Body of pancreas (tissue), 4 donors: ENCODE results near the gene PHYHIPL.

Source experiments
- CTCF ChIP-seq, 7 experiments: fragments of 450-650 bp in 4 of 7; fragments of 200-600 bp in 3 of 7; sonication (generic) in 3 of 7; IDR thresholded peaks; one replicate each; pipeline ENCODE4 v1.5.1; 2016 to 2019; ENCODE audit warnings: antibody characterized with exemption in 7 of 7
- POLR2A ChIP-seq, 3 donors: fragments of 450-650 bp; IDR thresholded peaks; one replicate each; pipeline ENCODE4 v1.6.1; 2016; ENCODE audit warnings: antibody characterized with exemption in 3 of 3, mild to moderate bottlenecking in 2 of 3

GRCh38 chr10:59172567-59172966, 3.9 kb upstream of the PHYHIPL start:
- TF ChIP-seq CTCF (IDR thresholded peaks at IDR 0.05) (no peak), POLR2A (IDR thresholded peaks at IDR 0.05) (no peak)
